GM08714 (cell line): Measurements from ENCODE around the gene ZNF311.
A peak's percentile ranks its signal among the peaks of the same experiment; 100 is the strongest.

ENCODE experiments used
- H3K4me3 ChIP-seq: fragments of 200-500 bp; sonication (Bioruptor generic); 2 replicates; pipeline ENCODE4 v1.5.1; 2014; ENCODE audit warnings: mild to moderate bottlenecking, low read length, inconsistent platforms
- ZNF274 ChIP-seq: IDR thresholded peaks from 2 replicates; pipeline ENCODE4 v1.6.1; 2012; ENCODE audit warnings: mild to moderate bottlenecking, low read depth, low read length

The ZNF311 gene

GRCh38 chr6:29008089-29008488 is 3.0 kb upstream of the ZNF311 start:
- TF ChIP-seq ZNF274, result no peak
- H3K4me3 ChIP-seq, result no peak overlapping the region

- H3K4me3 ChIP-seq, result no peak overlapping the region
- TF ChIP-seq ZNF274, result no peak
Observed at GRCh38 chr6:28996844-28997510, 8.1 kb downstream of the ZNF311 start.

- no peak for TF ChIP-seq ZNF274
- H3K4me3 ChIP-seq, result no peak overlapping the region
Observed at GRCh38 chr6:28995093-28995650, 9.9 kb downstream of the ZNF311 start.

GRCh38 chr6:28988536-28989311 is 16.4 kb downstream of the ZNF311 start:
- peak overlapping the region; percentile 15; the same call in 1 of the 2 replicates for H3K4me3 ChIP-seq

GRCh38 chr6:28985462-28986164 is 19.5 kb downstream of the ZNF311 start:
- TF ChIP-seq ZNF274, result no peak
- peak overlapping the region; percentile 29 for H3K4me3 ChIP-seq

More at GRCh38 chr6:28988536-28989311, 16.4 kb downstream of the ZNF311 start:
- TF ChIP-seq ZNF274, result no peak

GRCh38 chr6:28983838-28984237 is 21.3 kb downstream of the ZNF311 start:
- TF ChIP-seq ZNF274, result no peak
- H3K4me3 ChIP-seq, result no peak overlapping the region

- no peak for TF ChIP-seq ZNF274
- H3K4me3 ChIP-seq, result peak overlapping the region; percentile 100
Observed at GRCh38 chr6:28982476-28983266, 22.4 kb downstream of the ZNF311 start.

- peak overlapping the region; percentile 100 for H3K4me3 ChIP-seq
- no peak for TF ChIP-seq ZNF274
Observed at GRCh38 chr6:28981833-28982475, 23.2 kb downstream of the ZNF311 start.

- peak overlapping the region; percentile 100 for H3K4me3 ChIP-seq
- no peak for TF ChIP-seq ZNF274
Observed at GRCh38 chr6:28981431-28981832, 23.7 kb downstream of the ZNF311 start.

- peak overlapping the region; percentile 100 for H3K4me3 ChIP-seq
- no peak for TF ChIP-seq ZNF274
Observed at GRCh38 chr6:28980852-28981430, 24.2 kb downstream of the ZNF311 start.

- peak overlapping the region; percentile 100; the same call in 1 of the 2 replicates for H3K4me3 ChIP-seq
- TF ChIP-seq ZNF274, result no peak
Observed at GRCh38 chr6:28980137-28980851, 24.8 kb downstream of the ZNF311 start.

- no peak for TF ChIP-seq ZNF274
Observed at GRCh38 chr6:28979679-28980078, 25.4 kb downstream of the ZNF311 start.

More at GRCh38 chr6:28979679-28980078, 25.4 kb downstream of the ZNF311 start:
- H3K4me3 ChIP-seq, result no peak overlapping the region
